HepG2 (cell line): ENCODE results near the gene MCM3AP. TPM values are rescaled to one million over a fixed set of nuclear protein-coding genes. Genes with fewer than 3 reads are reported as not detected.

Source experiments
- HDAC1 ChIP-seq: sonication (generic); formaldehyde crosslinking; IDR thresholded peaks from 2 replicates; pipeline ENCODE4 v1.5.1; 2020; ENCODE audit warnings: mild to moderate bottlenecking, missing genetic modification reagents
- KDM2A ChIP-seq: sonication (generic); formaldehyde crosslinking; IDR thresholded peaks from 2 replicates; pipeline ENCODE4 v1.4.0; 2020; ENCODE audit warnings: low read depth, missing genetic modification reagents, borderline replicate concordance
- MED1 ChIP-seq: sonication (generic); formaldehyde crosslinking; IDR thresholded peaks from 2 replicates; pipeline ENCODE4 v1.4.0; 2020; ENCODE audit warnings: missing genetic modification reagents
- NFRKB ChIP-seq: fragments of 450-650 bp; IDR thresholded peaks from 2 replicates; pipeline ENCODE4 v1.6.1; 2017
- PHF20 ChIP-seq: sonication (generic); formaldehyde crosslinking; IDR thresholded peaks from 2 replicates; pipeline ENCODE4 v1.5.0; 2020; ENCODE audit warnings: mild to moderate bottlenecking, missing genetic modification reagents
- PPARG ChIP-seq: conservative IDR thresholded peaks from 2 replicates; pipeline ENCODE4 v1.6.1; 2016; ENCODE audit warnings: missing biosample characterization, missing genetic modification reagents
- RELA ChIP-seq: sonication (generic); formaldehyde crosslinking; IDR thresholded peaks from 2 replicates; pipeline ENCODE4 v1.4.0; 2020; ENCODE audit warnings: missing genetic modification reagents
- SETDB1 ChIP-seq: sonication (generic); formaldehyde crosslinking; IDR thresholded peaks from 2 replicates; pipeline ENCODE4 v1.5.1; 2020; ENCODE audit warnings: missing genetic modification reagents, mild to moderate bottlenecking, borderline replicate concordance
- WIZ ChIP-seq: sonication (generic); formaldehyde crosslinking; IDR thresholded peaks from 2 replicates; pipeline ENCODE4 v1.5.1; 2020; ENCODE audit warnings: mild to moderate bottlenecking, missing genetic modification reagents
- XRCC5 ChIP-seq: fragments of 200-400 bp; formaldehyde crosslinking; optimal IDR thresholded peaks from 2 replicates; pipeline ENCODE3; 2017; ENCODE audit warnings: mild to moderate bottlenecking, low read length
- ZBTB38 ChIP-seq: sonication (generic); formaldehyde crosslinking; IDR thresholded peaks from 2 replicates; pipeline ENCODE4 v1.5.1; 2020; ENCODE audit warnings: mild to moderate bottlenecking, missing genetic modification reagents
- ZNF331 ChIP-seq: sonication (generic); formaldehyde crosslinking; IDR thresholded peaks from 2 replicates; pipeline ENCODE4 v1.4.0; 2020; ENCODE audit warnings: missing genetic modification reagents
- polyA plus RNA-seq, 8 experiments: library from polyadenylated mRNA; depleted of rRNA in 3 of 8; stranded (reverse) in 7 of 8; unstranded in 1 of 8; fragments of >200 nt; fragmentation: Illumina TruSeq in 4 of 8; extraction: Trizol in 4 of 8; gene quantifications; 2 replicates each; pipeline versions ENCODE4 v1.2.1 to v1.2.3, GENCODE V29; 2011 to 2016; ENCODE audit warnings: low read depth in 4 of 8, missing spikeins in 1 of 8, mixed read lengths in 1 of 8; ENCODE audit not compliant: insufficient read depth in 1 of 8
- total RNA-seq, 5 experiments: library from RNA; depleted of rRNA; stranded (reverse); fragments of >200 nt; fragmentation: Illumina TruSeq; extraction: Trizol; gene quantifications; 2 replicates each; pipeline ENCODE4 v1.2.3, GENCODE V29; 2016; ENCODE audit warnings: low read depth in 1 of 5
- TF ChIP-seq, protein P1 (sequence below), 2 experiments: sonication (generic) in 1 of 2; formaldehyde crosslinking in 1 of 2; IDR thresholded peaks; 2 replicates each; pipeline versions ENCODE4 v1.4.0 to v1.6.1; 2018 to 2020; ENCODE audit warnings: missing genetic modification reagents in 2 of 2, borderline replicate concordance in 1 of 2, low read depth in 1 of 2, mild to moderate bottlenecking in 1 of 2, missing biosample characterization in 1 of 2
- TF ChIP-seq, protein P2 (sequence below): sonication (generic); formaldehyde crosslinking; IDR thresholded peaks from 2 replicates; pipeline ENCODE4 v1.5.0; 2020; ENCODE audit warnings: missing genetic modification reagents
- TF ChIP-seq, protein P3 (sequence below): fragments of 450-650 bp; IDR thresholded peaks from 2 replicates; pipeline ENCODE4 v1.6.1; 2017; ENCODE audit warnings: mild to moderate bottlenecking
- TF ChIP-seq, protein P4 (sequence below): sonication (generic); formaldehyde crosslinking; IDR thresholded peaks from 2 replicates; pipeline ENCODE4 v1.4.0; 2020; ENCODE audit warnings: mild to moderate bottlenecking, missing genetic modification reagents

Gene MCM3AP
- total and polyA plus RNA-seq, 2 of the 13 experiments (the other 11 are each of a cell fraction or from before 2014, with no cell fraction given) = 27.0 to 54.7 TPM

DNA sequence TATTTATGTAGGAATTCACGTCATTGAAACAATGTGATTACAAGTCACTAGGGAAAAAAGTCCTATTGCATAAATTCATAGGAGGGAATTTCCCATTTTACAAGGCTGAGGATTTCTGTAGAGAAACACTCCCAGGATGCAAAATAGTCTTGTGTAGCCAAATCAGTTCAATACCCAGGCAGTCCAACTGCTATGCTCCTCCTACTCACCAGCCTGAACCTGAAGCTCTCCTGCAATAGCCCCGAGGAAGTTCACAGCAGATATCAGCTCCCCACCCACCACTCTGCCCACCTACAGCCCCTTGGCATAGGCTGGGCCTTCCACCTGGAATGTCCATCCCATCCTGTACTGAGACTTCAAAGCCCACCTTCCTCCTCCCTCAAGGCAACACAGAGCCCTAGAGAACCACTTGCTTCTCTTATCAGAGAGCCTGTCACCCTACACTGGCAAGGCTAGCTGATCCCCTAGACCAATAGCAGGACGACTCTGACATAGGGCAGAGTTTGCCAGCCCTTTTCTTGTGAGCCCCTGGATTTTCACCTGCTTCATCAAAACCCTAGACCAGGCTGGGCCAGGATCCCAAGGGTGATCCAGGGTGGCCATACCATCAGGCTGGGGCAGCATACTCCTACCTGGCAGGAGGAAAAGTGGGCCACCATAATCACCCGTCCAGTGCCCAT is 58.4 kb downstream of the MCM3AP start (continued):
- TF ChIP-seq, protein P1, sequence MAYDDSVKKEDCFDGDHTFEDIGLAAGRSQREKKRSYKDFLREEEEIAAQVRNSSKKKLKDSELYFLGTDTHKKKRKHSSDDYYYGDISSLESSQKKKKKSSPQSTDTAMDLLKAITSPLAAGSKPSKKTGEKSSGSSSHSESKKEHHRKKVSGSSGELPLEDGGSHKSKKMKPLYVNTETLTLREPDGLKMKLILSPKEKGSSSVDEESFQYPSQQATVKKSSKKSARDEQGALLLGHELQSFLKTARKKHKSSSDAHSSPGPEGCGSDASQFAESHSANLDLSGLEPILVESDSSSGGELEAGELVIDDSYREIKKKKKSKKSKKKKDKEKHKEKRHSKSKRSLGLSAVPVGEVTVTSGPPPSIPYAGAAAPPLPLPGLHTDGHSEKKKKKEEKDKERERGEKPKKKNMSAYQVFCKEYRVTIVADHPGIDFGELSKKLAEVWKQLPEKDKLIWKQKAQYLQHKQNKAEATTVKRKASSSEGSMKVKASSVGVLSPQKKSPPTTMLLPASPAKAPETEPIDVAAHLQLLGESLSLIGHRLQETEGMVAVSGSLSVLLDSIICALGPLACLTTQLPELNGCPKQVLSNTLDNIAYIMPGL (CRISPR knock-in tag; IDR thresholded peaks at IDR 0.05; ENCODE audit: borderline replicate concordance in 1 of 2, low read depth in 1 of 2) = peak in 1 of 2 experiments; percentile 19; a peak in 1 of 4 replicates
- TF ChIP-seq, protein P2, sequence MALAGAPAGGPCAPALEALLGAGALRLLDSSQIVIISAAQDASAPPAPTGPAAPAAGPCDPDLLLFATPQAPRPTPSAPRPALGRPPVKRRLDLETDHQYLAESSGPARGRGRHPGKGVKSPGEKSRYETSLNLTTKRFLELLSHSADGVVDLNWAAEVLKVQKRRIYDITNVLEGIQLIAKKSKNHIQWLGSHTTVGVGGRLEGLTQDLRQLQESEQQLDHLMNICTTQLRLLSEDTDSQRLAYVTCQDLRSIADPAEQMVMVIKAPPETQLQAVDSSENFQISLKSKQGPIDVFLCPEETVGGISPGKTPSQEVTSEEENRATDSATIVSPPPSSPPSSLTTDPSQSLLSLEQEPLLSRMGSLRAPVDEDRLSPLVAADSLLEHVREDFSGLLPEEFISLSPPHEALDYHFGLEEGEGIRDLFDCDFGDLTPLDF (CRISPR knock-in tag) = no peak
- peak; percentile 46; the same call in 1 of the 2 replicates for TF ChIP-seq HDAC1 (CRISPR knock-in tag)
- no peak for TF ChIP-seq ZBTB38
- TF ChIP-seq KDM2A (CRISPR knock-in tag) = no peak
- TF ChIP-seq, protein P3, sequence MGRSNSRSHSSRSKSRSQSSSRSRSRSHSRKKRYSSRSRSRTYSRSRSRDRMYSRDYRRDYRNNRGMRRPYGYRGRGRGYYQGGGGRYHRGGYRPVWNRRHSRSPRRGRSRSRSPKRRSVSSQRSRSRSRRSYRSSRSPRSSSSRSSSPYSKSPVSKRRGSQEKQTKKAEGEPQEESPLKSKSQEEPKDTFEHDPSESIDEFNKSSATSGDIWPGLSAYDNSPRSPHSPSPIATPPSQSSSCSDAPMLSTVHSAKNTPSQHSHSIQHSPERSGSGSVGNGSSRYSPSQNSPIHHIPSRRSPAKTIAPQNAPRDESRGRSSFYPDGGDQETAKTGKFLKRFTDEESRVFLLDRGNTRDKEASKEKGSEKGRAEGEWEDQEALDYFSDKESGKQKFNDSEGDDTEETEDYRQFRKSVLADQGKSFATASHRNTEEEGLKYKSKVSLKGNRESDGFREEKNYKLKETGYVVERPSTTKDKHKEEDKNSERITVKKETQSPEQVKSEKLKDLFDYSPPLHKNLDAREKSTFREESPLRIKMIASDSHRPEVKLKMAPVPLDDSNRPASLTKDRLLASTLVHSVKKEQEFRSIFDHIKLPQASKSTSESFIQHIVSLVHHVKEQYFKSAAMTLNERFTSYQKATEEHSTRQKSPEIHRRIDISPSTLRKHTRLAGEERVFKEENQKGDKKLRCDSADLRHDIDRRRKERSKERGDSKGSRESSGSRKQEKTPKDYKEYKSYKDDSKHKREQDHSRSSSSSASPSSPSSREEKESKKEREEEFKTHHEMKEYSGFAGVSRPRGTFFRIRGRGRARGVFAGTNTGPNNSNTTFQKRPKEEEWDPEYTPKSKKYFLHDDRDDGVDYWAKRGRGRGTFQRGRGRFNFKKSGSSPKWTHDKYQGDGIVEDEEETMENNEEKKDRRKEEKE = no peak
- TF ChIP-seq WIZ (CRISPR knock-in tag) = no peak
- no peak for TF ChIP-seq NFRKB
- no peak for TF ChIP-seq PPARG
- TF ChIP-seq, protein P4, sequence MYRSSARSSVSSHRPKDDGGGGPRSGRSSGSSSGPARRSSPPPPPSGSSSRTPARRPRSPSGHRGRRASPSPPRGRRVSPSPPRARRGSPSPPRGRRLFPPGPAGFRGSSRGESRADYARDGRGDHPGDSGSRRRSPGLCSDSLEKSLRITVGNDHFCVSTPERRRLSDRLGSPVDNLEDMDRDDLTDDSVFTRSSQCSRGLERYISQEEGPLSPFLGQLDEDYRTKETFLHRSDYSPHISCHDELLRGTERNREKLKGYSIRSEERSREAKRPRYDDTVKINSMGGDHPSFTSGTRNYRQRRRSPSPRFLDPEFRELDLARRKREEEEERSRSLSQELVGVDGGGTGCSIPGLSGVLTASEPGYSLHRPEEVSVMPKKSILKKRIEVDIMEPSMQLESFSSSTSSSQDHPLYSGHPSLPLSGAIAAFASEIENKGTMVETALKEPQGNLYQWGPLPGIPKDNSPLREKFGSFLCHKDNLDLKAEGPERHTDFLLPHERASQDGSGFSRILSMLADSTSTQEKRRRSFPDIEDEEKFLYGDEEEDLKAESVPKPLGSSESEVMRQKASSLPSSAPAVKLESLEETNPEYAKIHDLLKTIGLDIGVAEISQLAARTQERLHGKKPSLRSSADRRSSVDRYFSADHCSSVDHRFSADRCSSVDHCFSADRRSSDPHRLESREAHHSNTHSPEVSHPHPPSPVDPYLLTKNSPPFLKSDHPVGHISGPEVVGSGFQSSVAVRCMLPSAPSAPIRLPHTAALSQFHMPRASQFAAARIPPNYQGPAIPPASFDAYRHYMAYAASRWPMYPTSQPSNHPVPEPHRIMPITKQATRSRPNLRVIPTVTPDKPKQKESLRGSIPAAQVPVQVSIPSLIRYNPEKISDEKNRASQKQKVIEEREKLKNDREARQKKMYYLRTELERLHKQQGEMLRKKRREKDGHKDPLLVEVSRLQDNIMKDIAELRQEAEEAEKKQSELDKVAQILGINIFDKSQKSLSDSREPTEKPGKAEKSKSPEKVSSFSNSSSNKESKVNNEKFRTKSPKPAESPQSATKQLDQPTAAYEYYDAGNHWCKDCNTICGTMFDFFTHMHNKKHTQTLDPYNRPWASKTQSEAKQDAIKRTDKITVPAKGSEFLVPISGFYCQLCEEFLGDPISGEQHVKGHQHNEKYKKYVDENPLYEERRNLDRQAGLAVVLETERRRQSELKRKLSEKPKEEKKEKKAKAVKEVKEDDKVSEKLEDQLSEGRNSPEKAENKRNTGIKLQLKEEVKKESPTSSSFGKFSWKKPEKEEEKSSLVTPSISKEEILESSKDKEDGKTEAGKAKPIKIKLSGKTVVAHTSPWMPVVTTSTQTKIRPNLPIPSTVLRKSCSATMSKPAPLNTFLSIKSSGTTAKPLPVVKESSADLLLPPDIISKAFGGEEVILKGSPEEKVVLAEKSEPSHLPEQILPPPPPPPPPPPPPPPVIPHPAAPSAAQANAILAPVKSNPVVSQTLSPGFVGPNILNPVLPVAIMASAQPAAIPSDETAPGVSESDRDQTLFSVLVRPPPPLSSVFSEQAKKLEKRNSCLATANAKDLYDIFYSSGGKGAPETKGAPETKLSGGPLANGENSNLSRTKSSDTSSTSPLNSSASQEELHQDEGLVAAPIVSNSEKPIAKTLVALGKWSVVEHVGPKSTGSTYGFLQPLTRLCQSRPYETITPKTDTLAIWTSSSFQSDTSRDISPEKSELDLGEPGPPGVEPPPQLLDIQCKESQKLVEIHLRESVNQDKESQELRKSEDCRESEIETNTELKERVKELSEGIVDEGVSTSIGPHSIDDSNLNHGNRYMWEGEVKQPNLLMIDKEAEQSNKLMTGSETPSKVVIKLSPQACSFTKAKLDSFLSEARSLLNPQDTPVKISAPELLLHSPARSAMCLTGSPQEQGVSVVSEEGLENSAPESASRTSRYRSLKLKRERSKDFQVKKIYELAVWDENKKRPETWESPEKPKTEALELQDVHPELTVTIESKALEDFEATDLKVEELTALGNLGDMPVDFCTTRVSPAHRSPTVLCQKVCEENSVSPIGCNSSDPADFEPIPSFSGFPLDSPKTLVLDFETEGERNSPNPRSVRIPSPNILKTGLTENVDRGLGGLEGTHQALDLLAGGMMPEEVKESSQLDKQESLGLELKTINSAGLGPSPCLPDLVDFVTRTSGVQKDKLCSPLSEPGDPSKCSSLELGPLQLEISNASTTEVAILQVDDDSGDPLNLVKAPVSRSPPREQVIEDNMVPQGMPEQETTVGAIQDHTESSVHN (CRISPR knock-in tag) = no peak
- no peak for TF ChIP-seq ZNF331 (CRISPR knock-in tag)
- TF ChIP-seq SETDB1 (CRISPR knock-in tag) = no peak
- TF ChIP-seq PHF20 (CRISPR knock-in tag) = 0 out of 2 replicates have a peak, but pooled peaks have one; percentile 13
- peak; percentile 26 for TF ChIP-seq XRCC5
- no peak for TF ChIP-seq RELA (CRISPR knock-in tag)
- 0 out of 2 replicates have a peak, but pooled peaks have one; percentile 21 for TF ChIP-seq MED1 (CRISPR knock-in tag)
